NCI-H1048 (cell line): ENCODE results near the gene SDS.

Source experiments
- DNase-seq: peaks from one replicate; lab custom pipeline; 2025; lab: John Stamatoyannopoulos, UW

Gene SDS

DNA sequence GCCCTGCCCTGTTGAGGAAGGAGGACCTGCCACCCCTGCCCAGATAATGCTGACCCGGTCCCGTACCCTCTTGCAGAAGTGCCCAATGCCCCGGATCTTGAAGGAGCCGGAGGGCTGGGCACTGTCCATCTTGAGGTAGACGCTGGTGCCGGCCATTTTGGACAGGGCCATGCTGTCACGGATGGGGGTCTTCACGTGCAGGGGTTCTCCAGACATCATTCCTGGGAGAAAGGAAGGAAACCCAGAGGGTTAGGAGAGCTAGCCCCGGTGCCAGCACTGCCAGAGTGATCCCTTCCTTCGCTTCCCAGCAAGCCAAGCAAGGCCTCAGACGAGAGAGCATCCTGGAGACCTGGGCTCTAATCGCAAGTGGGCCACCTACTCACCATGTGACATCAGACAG, 4.2 kb downstream of the SDS start:
- no peak for DNase-seq

DNA sequence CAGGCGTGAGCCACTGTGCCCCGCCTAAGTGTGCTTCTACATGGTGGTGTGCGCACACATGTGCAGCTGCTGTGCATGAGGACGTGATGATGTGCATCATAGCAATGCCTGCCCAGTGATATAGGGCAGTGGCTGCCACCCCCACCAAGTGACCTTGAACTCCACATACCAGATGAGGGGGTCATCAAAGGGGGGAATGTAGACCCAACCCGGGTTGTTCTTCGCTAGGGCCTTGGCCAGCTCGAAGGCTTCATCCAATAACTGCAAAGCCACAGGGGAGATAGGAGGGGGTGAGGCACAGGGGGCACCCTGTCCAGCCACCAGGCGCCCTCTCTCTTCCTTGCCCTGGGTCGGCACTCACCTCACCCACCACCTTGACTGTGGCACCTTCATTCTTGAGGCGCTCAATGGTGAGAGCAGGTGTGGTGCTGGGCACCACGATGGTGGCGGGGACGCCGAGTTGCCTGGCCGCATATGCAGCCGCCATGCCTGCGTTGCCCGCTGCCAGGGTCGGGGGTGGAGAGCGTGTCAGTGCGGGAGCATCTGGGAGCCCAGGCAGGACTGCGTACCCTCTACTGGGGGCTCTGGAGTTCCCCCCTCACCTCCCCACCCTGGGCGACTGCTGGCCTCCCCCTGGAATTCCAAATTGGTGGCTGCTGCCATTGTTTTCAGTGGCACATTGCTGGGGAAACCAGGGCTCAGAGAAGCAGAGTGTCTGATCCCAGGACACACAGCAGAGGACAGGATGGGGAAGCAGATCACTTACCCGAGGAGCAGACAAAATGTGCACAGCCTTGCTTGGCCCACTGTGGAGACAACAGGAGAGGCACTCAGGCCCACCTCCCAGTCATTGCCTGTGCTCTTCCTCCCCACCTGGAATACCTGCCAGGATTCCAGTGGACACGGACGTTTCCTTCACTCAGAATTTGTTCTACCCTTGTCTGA, 5.1 kb downstream of the SDS start:
- DNase-seq: no peak

DNA sequence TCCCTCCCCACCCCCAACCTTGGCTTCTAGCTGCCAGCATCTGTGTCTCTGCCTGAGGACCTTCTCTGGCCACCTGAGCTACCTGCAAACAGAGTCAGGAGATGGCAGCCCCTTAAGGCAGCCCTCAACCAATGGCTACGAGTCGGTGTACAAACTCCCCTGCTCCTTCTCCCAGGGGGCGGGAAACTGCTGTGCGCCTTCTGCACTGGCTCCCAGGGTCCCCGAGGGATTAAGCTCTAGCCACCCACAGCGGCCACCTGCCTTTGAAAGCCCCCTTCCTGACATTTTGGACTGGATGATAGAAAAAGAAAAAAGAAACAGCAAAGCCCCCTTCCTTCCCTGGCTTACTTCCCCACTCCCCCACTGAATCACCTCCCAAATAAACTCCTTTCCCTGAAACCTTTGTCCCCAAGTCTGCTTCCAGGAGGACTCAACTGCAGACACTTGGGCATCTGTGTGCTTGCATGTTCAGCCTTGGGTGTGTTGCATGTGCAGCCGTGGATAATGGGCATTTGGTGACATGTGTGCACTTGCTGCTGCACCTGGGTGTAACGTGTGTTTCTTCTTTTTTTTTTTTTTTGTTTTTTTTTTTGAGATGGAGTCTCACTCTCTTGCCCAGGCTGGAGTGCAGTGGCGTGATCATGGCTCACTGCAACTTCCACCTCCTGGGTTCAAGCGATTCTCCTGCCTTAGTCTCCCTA, 6.0 kb downstream of the SDS start:
- no peak for DNase-seq

DNA sequence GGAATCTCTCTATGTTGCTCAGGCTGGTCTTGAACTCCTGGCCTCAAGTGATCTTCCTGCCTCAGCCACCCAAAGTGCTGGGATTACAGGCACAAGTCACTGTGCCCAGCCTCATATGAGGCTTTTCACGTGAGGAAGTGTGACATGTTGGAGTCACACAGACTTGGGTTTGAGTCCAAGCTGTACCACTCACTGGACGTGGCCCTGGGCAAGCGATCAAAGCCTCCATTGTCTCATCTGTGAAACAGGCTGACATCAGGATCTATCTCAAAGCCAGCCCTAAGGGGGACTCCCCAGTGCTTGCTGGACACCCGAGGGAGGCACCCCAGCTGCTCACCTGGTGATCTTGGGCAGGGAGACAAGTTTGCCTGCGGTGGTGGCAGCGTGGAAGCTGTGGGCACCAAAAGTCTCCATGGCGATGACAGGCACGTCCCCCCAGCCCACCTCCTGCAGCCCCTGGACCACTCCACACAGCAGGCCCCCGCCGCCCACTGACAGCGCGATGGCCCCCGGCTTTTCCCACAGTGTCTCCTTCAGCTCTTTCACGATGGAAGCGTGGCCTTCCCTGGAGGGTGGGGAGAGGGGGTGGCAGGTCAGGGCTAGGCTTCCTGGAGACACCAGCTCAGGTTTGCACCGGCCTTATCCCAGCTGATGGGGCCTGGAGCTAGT, 6.7 kb downstream of the SDS start:
- no peak for DNase-seq

GRCh38 chr12:113396200-113396599, 7.5 kb downstream of the SDS start:
- no peak for DNase-seq

- no peak for DNase-seq
These were observed 8.6 kb downstream of the SDS start for GRCh38 chr12:113395119-113395518.

DNA sequence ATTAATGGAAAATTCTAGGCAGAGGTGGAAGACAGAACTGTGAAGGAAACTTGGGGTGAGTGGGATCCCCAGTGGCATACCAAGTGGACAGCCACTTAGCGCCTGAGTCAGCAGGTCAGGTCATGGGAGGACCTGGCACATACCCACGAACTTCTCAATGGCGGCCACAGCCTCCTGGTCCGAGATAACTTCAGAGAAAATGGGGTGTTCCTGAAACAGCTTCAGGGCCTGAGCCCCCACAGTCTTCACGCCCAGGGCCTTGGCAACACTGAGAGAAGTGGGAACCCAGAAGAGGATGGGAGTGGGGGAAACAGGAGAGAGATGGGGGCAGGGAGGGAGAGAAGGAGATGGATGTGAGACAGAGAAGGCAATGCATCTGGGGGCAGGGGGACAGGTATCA, 9.9 kb downstream of the SDS start:
- DNase-seq: no peak

GRCh38 chr12:113392988-113393579, 10.6 kb downstream of the SDS start:
- no peak for DNase-seq

- DNase-seq: no peak
These were observed 11.2 kb downstream of the SDS start for GRCh38 chr12:113392520-113392919.

DNA sequence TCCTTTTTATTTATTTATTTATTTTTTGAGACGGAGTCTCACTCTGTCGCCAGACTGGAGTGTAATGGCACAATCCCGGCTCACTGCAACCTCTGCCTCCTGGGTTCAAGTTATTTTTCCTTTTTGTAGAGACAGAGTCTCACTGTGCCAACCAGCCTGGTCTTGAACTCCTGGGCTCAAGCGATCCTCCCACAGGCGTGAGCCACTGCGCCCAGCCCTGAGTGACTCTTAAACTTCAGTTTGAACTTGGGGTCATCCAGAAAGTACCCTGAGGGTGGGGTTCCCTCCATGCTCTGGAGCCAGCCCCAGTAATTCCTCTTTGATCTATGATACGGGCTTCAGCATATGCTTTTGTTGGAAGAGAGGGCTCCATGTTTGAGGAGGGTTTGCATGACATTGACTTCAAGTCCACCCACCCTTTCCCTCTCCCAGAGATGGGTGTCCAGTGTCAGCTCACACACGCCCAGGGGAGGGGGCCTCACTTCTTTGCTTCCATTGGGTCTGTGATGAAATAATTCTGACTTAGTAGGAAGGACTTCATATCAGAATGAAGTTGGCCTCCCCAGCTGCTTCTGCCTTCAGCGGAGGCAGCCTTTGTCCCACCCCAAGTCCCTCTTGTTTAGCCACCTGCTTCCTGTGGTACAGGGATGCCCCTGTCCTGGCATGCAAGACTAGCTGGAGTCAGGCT, 11.9 kb downstream of the SDS start:
- no peak for DNase-seq

DNA sequence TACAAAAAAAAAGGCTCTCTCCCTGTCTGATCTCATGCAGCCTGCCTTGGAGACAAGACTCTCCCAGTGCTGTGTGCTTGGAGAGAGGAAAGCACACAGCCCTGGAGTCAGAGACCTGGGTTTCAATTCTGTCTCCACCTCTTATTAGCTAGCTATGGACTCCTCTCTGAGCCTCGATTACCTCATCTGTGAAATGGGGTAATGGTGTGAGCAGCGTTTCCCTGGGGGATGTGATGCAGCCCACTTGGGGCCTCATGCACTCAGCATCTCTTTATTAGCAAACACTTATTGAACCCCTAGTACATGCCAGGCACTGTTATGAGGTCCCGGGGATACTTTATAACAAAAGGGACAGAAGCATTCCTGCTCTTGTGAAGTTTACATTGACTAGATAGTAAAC, 12.5 kb downstream of the SDS start:
- no peak for DNase-seq

- DNase-seq: no peak
These were observed 13.3 kb downstream of the SDS start for GRCh38 chr12:113390064-113391043.

DNA sequence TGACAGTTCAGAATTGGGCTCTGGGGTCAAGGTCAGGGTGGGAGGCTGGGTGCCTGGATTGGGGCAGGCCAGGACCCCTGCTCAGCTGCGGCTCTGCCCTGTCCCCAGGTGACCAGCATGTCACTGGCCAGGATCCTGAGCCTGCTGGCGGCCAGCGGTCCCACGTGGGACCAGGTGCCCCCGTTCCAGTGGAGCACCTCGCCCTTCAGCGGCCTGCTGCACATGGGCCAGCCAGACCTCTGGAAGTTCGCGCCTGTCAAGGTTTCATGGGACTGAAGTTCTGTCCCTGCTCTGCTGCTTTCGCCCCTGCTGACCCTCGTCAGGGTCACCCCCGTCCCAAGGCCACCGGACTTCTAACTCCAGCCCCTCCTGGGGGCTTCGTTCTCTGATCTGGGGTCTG, 15.3 kb downstream of the SDS start:
- DNase-seq: no peak

GRCh38 chr12:113387631-113388030, 16.1 kb downstream of the SDS start:
- DNase-seq: no peak

- DNase-seq: no peak
These were observed 16.7 kb downstream of the SDS start for GRCh38 chr12:113386866-113387566.

DNA sequence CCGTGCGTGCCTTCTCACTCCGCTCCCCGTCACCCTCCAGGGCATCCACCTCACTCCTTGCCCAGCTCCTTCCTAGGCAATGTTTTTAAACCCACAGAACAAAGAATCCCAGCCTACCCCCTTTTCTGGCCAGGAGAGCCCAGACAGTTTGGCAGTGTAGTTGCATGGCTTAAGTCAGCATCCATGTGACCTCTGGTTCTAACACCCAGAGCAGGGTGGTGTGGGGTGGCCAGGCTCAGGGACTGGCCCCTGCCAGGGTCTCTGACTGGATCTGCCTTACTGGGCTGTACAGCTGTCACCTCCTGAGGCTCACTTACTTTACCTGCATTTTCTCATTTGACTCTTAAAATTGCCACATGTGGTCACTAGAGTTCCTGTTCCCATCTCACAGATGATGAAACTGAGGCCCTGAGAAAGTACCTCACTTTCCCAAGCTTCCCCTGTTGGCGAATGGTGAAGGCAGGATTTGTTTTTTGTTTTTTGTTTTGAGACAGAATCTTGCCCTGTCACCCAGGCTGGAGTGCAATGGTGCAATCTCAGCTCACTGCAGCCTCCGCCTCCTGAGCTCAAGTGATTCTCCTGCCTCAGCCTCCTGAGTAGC, 18.3 kb downstream of the SDS start:
- DNase-seq: no peak

GRCh38 chr12:113384778-113385177, 18.9 kb downstream of the SDS start:
- DNase-seq: no peak

DNA sequence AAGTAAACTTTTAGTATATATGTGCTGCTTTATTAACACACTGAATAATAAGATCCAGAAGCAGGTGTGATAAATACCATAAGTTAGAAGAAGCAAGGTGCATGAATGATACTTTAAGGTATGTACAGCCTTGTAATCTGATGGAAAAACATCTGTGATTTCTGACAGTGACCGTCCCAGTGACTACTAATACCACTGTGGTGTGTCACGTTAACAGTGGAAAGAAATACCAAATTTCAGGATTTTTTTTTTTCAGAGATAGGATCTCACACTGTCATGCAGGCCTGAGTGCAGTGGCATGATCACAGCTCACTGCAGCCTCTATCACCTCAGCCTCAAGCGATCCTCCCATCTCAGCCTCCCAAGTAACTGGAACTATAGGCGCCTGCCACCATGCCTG, 21.5 kb downstream of the SDS start:
- no peak for DNase-seq

DNA sequence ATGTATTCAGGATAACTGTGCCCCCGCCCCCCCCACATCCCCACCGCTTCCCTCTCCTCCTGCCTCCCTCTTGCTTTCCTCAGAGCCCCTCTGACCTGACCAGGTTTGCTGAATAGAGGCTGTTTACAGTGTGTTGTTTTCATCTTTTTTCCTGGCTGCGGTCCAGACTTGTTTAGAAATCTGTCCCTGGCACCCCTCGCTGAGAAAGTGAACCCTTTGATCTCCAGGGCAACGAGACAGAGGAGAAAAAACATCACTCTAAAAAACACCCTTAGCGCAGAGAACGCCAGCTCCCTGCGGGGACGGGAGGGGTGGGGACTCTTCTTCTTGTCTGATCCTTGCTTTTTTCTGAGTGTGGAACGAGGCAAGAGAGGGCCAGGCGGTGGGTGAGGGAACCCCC, 22.5 kb downstream of the SDS start:
- DNase-seq: no peak

- DNase-seq: no peak
These were observed 25.4 kb downstream of the SDS start for GRCh38 chr12:113378291-113378690.
